HepG2 (cell line): ENCODE data around the gene ENDOU. TPM values are rescaled to one million over a fixed set of nuclear protein-coding genes. Genes with fewer than 3 reads are reported as not detected.

Source experiments
- ATF4 ChIP-seq, 2 experiments: fragments of 450-650 bp in 1 of 2; sonication (generic) in 1 of 2; formaldehyde crosslinking; IDR thresholded peaks; 2 replicates each; pipeline versions ENCODE4 v1.5.0 to v1.8.0; 2020 to 2022; ENCODE audit warnings: mild to moderate bottlenecking in 1 of 2, missing genetic modification reagents in 1 of 2
- FUBP1 ChIP-seq: sonication (generic); formaldehyde crosslinking; IDR thresholded peaks from 2 replicates; pipeline ENCODE4 v1.5.1; 2020; ENCODE audit warnings: missing genetic modification reagents, mild to moderate bottlenecking, borderline replicate concordance
- NFYB ChIP-seq: sonication (generic); formaldehyde crosslinking; IDR thresholded peaks from 2 replicates; pipeline ENCODE4 v1.4.0; 2020; ENCODE audit warnings: missing genetic modification reagents
- PREB ChIP-seq: sonication (generic); formaldehyde crosslinking; IDR thresholded peaks from 2 replicates; pipeline ENCODE4 v1.4.0; 2020; ENCODE audit warnings: missing genetic modification reagents
- RCOR2 ChIP-seq: IDR thresholded peaks from 2 replicates; pipeline ENCODE4 v1.6.1; 2016; ENCODE audit warnings: missing biosample characterization, missing genetic modification reagents
- RFX5 ChIP-seq: IDR thresholded peaks from 2 replicates; pipeline ENCODE4 v1.6.1; 2011; ENCODE audit warnings: low read depth, low read length, improper control_type of control experiment
- TBP ChIP-seq: sonication (generic); formaldehyde crosslinking; IDR thresholded peaks from 2 replicates; pipeline ENCODE4 v1.5.0; 2020; ENCODE audit warnings: missing genetic modification reagents
- ZBTB7A ChIP-seq: sonication (generic); formaldehyde crosslinking; IDR thresholded peaks from 2 replicates; pipeline ENCODE4 v1.8.0; 2022; ENCODE audit warnings: mild to moderate bottlenecking, missing genetic modification reagents
- ZHX1 ChIP-seq: sonication (generic); formaldehyde crosslinking; IDR thresholded peaks from 2 replicates; pipeline ENCODE4 v1.8.1; 2022; ENCODE audit warnings: low read depth, mild to moderate bottlenecking, missing genetic modification reagents
- ZNF407 ChIP-seq: sonication (generic); formaldehyde crosslinking; IDR thresholded peaks from one replicate; pipeline ENCODE4 v1.5.1; 2020; ENCODE audit warnings: mild to moderate bottlenecking, missing genetic modification reagents; ENCODE audit errors: not compliant biosample characterization
- ZNF660 ChIP-seq: sonication (generic); formaldehyde crosslinking; IDR thresholded peaks from 2 replicates; pipeline ENCODE4 v1.5.1; 2020; ENCODE audit warnings: mild to moderate bottlenecking, low read depth, missing genetic modification reagents, borderline replicate concordance
- polyA plus RNA-seq, 8 experiments: library from polyadenylated mRNA; depleted of rRNA in 3 of 8; stranded (reverse) in 7 of 8; unstranded in 1 of 8; fragments of >200 nt; fragmentation: Illumina TruSeq in 4 of 8; extraction: Trizol in 4 of 8; gene quantifications; 2 replicates each; pipeline versions ENCODE4 v1.2.1 to v1.2.3, GENCODE V29; 2011 to 2016; ENCODE audit warnings: low read depth in 4 of 8, missing spikeins in 1 of 8, mixed read lengths in 1 of 8; ENCODE audit not compliant: insufficient read depth in 1 of 8
- total RNA-seq, 5 experiments: library from RNA; depleted of rRNA; stranded (reverse); fragments of >200 nt; fragmentation: Illumina TruSeq; extraction: Trizol; gene quantifications; 2 replicates each; pipeline ENCODE4 v1.2.3, GENCODE V29; 2016; ENCODE audit warnings: low read depth in 1 of 5

The ENDOU gene
- total and polyA plus RNA-seq, 2 of the 13 experiments (the other 11 are each of a cell fraction or from before 2014, with no cell fraction given), result not detected

- no peak for TF ChIP-seq ZHX1
- TF ChIP-seq ZNF407 (CRISPR knock-in tag), result no peak
- no peak for TF ChIP-seq ZBTB7A (CRISPR knock-in tag)
- TF ChIP-seq TBP, result no peak
- no peak for TF ChIP-seq NFYB (CRISPR knock-in tag)
- no peak for TF ChIP-seq FUBP1 (CRISPR knock-in tag)
- no peak for TF ChIP-seq RCOR2 (CRISPR knock-in tag)
- TF ChIP-seq ZNF660 (CRISPR knock-in tag), result no peak
- TF ChIP-seq PREB (CRISPR knock-in tag), result no peak
- peak in 1 of 2 experiments; percentile 5; a peak in 2 of 4 replicates for TF ChIP-seq ATF4 (CRISPR knock-in tag; IDR thresholded peaks at IDR 0.05)
- no peak for TF ChIP-seq RFX5
Measured at GRCh38 chr12:47705566-47706425, 19.5 kb downstream of the ENDOU start, which contains the start of gene RPAP3 (continued).
